GM18519 (cell line): Measurements from ENCODE around the gene FBLIM1.

Source experiments
- ATAC-seq: cut with Tn5 transposase; IDR thresholded peaks from one replicate; pipeline ENCODE4 v1.9.1; 2021; ENCODE audit warnings: mild to moderate bottlenecking, moderate library complexity; ENCODE audit not compliant: unreplicated experiment, low FRiP score

FBLIM1 gene

GRCh38 chr1:15747378-15747777, 11.2 kb upstream of the FBLIM1 start:
- no peak for ATAC-seq

- no peak for ATAC-seq
Measured at GRCh38 chr1:15748264-15748663, 10.3 kb upstream of the FBLIM1 start.

DNA sequence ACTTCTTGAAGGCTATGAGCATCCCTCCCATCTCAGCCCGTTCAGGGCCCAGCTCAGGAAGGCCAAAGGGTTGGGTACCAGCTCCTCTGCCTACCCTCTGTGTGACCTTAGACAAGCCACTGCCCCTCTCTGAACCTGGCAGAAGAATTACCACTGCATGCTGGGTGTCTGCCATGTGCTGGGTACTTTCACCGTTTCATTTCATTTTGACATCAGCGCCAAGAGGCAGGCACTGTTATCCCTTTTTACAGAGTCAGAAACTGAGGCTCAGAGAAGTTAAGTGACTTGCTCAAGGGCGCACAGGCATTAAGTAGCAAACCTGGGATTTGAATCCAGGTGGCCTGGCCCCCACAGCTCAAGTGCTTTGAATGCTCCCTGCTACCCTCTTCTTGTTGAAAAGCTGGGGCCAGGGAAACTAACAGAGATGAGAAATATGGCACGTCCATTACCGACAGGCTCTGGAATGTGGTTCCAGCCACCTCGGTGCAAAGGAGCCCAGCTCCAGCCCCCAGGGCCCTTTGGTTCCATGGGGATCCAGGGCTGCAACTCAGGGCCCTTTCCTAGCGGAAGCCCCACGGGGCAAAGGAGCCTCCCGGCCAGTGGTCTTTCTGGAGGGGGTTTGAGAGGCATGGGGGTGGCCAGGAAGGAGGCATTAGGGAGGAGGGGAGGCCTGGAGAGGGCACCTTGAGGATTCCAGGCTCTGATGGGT, 9.8 kb upstream of the FBLIM1 start:
- ATAC-seq: no peak

DNA sequence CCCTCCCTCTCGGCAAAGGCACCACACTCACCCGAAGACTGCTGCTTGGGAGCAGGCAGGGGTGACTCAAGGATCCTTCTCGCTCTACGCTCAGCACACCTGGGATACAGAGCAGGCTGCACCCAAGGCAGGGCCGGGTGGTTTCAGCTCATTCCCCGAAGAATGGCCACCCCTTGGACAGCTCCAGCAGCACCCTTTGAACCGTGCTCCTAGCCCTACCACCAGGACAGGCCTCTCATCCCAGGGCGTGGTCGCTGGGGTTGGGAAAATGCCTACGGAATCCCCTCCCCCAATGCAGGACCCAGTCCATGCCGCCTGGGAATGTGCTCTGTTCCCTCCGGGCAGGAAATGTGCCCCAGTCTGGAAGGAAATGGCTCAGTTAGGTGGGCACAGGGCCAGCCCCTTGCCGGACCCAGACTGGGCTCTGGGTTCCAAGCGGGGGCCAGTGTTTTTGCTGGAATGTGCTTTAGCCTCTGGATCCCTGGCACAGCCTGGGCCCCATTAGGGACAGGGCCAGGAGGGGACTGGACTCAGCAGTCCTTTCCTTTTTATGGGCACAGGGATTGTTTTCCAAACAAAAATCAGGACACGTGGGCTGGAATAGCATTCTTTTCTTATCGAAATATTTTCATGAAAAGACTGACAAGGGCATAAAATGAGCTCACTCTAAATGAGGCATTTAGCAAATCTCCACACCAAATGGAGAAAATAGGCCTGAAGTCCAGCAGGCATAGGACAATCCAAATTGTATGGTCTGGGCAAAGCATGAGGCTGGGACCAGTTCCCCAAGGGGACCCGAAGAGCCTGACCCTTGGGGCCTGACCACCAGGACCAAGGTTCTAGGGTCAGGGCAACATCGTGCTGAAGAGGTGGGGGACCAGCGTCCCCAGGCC, 8.9 kb upstream of the FBLIM1 start:
- ATAC-seq: no peak

- ATAC-seq: no peak
Measured at GRCh38 chr1:15750924-15751323, 7.7 kb upstream of the FBLIM1 start.

DNA sequence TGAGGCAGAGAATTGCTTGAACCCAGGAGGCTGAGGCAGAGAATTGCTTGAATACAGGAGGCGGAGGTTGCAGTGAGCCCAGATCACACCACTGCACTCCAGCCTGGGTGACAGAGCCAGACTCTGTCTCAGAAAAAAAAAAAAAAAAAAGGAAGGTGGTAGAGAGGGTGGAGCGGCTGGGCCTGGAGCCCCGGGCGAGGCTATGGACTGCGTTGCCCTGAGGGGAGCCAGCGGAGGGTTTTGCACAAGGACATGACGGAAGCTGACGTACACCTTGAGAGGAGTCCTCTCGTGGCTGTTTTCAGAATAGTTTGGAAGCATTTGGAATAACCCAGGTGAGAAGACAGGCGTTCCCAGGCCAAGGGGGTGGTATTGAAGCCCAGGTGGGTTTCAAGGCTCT, 6.9 kb upstream of the FBLIM1 start:
- no peak for ATAC-seq

- no peak for ATAC-seq
Measured at GRCh38 chr1:15753776-15754175, 4.8 kb upstream of the FBLIM1 start.

DNA sequence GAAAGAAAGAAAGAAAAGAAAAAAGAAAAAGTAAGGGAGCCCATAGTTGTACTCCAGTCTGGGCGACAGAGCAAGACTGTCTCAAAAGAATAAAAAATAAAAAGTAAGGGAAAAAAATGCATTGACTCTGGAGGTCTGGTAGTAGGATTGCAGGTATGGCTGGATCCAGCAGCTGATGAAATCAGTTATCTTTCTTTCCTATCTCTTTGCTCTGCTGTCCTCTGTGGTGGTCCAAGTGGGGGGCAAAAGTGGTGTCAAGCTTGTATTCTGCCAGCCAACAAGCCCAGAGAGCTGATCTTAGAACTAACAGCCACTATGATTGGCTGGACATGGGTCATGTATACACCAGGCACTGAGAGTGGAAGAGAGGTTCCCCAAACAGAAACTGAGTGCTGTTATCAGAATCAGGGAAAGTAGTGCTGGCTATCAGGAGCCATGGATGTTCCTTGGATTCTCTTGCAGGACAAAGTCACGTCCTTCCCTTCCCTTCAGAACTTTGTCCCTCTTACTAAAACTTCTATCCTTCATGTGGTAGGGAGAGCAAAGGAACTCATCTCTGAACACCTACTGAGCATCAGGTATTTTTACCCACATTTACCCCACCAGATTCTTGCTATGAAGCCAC, 3.5 kb upstream of the FBLIM1 start:
- no peak for ATAC-seq

GRCh38 chr1:15755646-15756040, 3.0 kb upstream of the FBLIM1 start:
- no peak for ATAC-seq

DNA sequence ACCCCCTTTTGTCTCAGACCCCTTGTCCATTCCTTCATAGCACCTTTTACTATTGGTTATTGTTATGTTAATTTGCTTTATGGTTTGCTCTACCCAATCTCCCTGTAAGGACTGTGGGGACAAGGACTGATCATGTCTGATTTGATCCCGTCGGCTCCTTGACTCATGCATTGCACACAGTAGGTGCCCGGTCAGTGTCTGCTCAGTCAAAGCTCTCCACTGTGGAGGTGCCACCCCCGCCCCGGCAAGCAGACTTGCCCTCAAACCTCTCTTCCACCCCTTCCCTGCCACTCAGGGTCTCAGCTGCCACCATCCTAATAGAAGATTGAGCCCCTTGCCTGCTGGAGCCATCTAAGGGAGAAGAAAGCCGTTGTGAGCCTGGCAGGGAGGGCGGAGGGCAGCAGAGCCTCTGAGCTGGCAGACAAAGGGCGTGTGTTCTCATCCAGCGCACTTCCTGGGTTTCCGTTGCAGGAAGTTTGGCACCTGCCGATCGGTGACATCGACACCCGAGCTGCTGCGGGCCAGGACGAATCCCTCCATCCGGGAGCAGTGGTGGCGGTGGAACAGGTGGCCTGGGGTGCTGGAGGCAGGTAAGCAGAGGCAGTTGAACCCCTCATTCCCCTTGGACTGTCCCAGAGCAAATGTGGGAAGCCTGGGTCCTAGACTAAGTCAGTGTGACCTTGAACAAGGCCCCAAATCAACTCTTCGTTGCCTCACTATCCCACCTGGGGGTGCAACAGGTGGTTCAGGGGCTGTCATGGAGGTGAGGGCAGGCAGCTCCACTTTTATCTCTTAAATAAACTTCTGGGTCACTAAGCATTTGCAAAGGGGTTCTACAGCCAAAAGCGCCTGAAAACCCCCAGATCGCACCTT, 2.2 kb upstream of the FBLIM1 start:
- ATAC-seq: no peak

- ATAC-seq: no peak
Measured at GRCh38 chr1:15757016-15757543, 1.5 kb upstream of the FBLIM1 start.

DNA sequence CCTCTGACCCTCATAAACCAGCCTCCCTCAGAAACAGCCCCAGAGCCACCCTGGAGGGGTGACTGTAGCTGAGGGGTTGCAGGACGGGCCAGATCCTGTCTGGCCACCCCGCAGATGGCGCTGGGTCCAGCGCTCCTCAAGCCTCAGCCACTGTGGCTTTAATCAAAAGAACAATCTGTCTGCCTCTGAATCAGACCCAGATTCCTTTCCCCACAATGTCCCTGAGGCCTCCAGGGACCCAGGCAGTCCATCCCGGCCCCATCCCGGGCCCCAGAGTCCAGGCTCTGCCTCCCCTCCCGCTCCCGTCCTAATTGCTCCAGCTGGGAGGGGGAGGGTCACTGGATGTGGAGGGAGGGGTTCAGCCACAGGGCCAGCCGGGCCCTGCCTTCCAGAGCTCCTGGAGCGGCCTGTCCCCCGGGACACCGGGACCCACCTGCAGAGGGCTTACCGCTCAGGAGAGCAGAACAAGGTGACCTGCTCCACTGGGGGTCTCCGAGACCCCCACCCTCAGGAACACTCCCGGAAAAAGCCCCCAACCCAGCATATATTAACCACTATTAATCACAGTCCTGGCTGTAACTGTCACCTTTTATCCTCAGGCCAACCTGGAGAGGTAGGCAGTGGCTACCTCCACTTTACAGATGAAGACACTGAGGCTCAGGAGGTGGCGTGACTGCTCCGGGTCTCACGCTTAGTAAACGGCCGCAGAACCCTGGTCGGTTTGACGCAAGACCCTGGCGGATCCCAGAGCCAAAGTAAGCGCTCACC, 836 bp upstream of the FBLIM1 start:
- ATAC-seq: no peak

DNA sequence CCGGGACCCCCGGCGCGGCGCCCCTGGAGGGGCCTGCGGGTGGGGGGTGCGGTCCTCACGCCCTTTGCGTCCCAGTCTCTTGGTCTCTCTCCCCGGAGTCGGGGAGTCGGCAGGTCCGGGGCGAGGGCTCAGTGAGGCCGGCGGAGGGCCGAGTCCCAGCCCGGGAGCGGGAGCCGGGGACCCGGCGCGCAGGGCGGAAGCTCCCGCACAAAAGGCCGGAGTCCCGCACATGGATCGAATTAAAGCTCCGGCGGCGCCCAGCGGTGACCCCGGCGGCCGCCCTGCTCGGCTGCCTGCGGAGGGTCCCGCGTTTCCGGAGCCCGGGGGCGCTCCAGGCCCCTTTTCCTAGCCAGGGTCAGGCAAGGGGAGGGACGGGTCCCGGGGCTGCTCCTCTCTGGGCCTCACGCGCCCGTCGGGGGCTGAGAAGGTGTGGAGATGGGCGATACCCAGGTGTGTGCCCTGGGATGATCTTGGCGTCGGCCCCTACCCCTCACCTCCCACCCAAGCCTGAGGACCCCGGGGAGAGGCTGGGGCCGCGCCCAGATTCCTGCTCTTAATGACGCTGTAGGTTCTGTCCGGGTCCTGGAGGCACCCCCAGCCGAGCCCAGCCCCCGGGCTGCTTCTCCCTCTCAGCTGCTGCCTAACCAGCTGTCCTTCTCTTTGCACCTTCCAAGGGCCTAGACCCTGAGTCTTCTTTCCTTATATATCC, 512 bp downstream of the FBLIM1 start:
- no peak for ATAC-seq

- ATAC-seq: no peak
Measured at GRCh38 chr1:15760520-15761211, 2.1 kb downstream of the FBLIM1 start.

DNA sequence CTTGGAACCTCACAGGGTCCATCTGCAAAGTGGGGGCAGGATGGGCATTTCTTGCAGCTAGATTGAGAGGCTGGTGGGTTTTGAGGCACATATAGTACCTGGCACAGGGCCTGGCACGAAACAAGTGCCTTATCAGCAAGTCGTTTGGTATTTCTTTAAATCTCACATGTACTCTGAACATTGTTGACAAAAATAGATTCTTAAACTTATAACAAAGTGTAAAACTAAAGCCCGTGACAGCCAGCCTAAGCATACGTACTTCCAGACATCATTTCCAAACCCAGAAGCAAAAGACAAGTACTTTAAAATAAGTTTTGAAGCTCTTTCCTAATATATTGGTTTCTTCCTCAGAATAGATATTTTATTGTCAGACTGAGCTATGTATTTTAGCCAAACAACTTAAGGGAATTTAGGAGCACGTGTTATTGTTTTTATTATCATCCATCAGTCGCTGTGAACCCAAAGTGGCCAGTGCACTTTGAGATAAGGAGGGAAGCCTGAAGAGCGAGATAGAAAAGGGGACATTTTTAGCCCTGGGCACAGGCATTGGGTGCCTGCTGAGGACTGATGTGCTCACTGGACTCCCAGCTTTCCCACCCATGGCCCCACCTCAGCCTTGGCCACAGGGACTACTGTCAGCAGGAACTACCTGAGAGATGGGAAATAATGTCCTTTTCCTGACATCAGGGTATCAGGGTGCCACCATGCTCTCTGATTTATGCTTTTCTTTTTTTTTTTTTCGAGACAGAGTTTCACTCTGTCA, 3.0 kb downstream of the FBLIM1 start:
- no peak for ATAC-seq

DNA sequence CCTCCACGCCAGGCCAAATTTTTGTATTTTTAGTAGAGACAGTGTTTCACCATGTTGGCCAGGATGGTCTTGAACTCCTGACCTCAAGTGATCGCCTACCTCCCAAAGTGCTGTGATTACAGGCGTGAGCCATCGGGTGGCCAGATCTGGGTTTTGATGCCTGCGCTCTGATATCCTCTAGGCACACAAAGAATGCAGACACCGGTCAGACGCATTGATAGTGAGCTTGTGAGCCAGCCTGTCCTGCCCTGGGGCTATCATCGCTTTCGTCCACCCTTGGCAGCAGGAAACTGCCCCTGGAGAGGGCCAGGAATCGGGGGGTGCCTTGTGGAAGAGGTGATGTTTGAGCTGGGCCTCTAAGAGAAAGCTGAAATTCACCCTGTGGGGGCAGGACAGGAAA, 4.0 kb downstream of the FBLIM1 start:
- no peak for ATAC-seq

- ATAC-seq: no peak
Measured at GRCh38 chr1:15764269-15764764, 5.7 kb downstream of the FBLIM1 start.
